ENCODE data around the gene PCDH9.
"Not testable (repeated sequence)": the region's sequence is repeated elsewhere in the genome, so short reads cannot be mapped to it uniquely, and the experiment has no call there.

Gene PCDH9

GRCh38 chr13:66296875-66297274, 933.3 kb downstream of the PCDH9 start:
- no peak for DNase-seq (ENCODE audit: low spot score)

- DNase-seq (ENCODE audit: low spot score) = no peak
Observed at GRCh38 chr13:66296328-66296727, 933.8 kb downstream of the PCDH9 start.

GRCh38 chr13:66286806-66287205, 943.3 kb downstream of the PCDH9 start:
- not testable (repeated sequence) for DNase-seq (ENCODE audit: low spot score)

GRCh38 chr13:66275416-66275815, 954.7 kb downstream of the PCDH9 start:
- DNase-seq (ENCODE audit: low spot score) = no peak

GRCh38 chr13:66273011-66273410, 957.1 kb downstream of the PCDH9 start:
- no peak for DNase-seq (ENCODE audit: low spot score)

GRCh38 chr13:66266761-66267160, 963.4 kb downstream of the PCDH9 start:
- DNase-seq (ENCODE audit: low spot score) = no peak

- DNase-seq (ENCODE audit: low spot score) = no peak
Observed at GRCh38 chr13:66266348-66266747, 963.8 kb downstream of the PCDH9 start.

- DNase-seq (ENCODE audit: low spot score) = no peak
Observed at GRCh38 chr13:66265371-66265770, 964.8 kb downstream of the PCDH9 start.

- DNase-seq (ENCODE audit: low spot score) = no peak
Observed at GRCh38 chr13:66264971-66265370, 965.2 kb downstream of the PCDH9 start.

- DNase-seq (ENCODE audit: low spot score) = no peak
Observed at GRCh38 chr13:66262330-66262729, 967.8 kb downstream of the PCDH9 start.

- not testable (repeated sequence) for DNase-seq (ENCODE audit: low spot score)
Observed at GRCh38 chr13:66259426-66259825, 970.7 kb downstream of the PCDH9 start.

Small RNAs within 50 kb of the gene (small RNA-seq; reads per million reads assigned to genes)
- 0 reads per million in 2 experiments for gene RNU7-87P

All from SK-N-DZ (cell line).